Neuronal stem cell (in vitro differentiated cells): ENCODE measurements around the gene MIP. TPM values are rescaled to one million over a fixed set of nuclear protein-coding genes. Genes with fewer than 3 reads are reported as not detected.
"Not testable (repeated sequence)": the region's sequence is repeated elsewhere in the genome, so short reads cannot be mapped to it uniquely, and the experiment has no call there.

ENCODE experiments used
- DNase-seq: peaks from one replicate; pipeline ENCODE4 v3.0.0-alpha.2; 2013; ENCODE audit warnings: low spot score
- H2AFZ ChIP-seq: one replicate; pipeline ENCODE4 v1.6.1; 2013; ENCODE audit warnings: mild to moderate bottlenecking, low read length, inconsistent platforms
- H2AK5ac ChIP-seq: 2 replicates; pipeline ENCODE4 v1.6.1; 2013; ENCODE audit warnings: low read depth, mild to moderate bottlenecking, inconsistent platforms, low read length, moderate library complexity, mixed read lengths
- H2BK120ac ChIP-seq: 2 replicates; pipeline ENCODE4 v1.6.1; 2013; ENCODE audit warnings: low read depth, mild to moderate bottlenecking, inconsistent platforms, low read length, moderate library complexity, mixed read lengths
- H2BK12ac ChIP-seq: one replicate; pipeline ENCODE4 v1.6.1; 2013; ENCODE audit warnings: low read length, inconsistent platforms
- H2BK15ac ChIP-seq: 2 replicates; pipeline ENCODE4 v1.6.1; 2013; ENCODE audit warnings: mild to moderate bottlenecking, low read length, inconsistent platforms, mixed read lengths
- H2BK5ac ChIP-seq: one replicate; pipeline ENCODE4 v1.6.1; 2013; ENCODE audit warnings: inconsistent platforms, mild to moderate bottlenecking, low read length, moderate library complexity
- H3K14ac ChIP-seq: one replicate; pipeline ENCODE4 v1.6.1; 2013; ENCODE audit warnings: low read length, inconsistent platforms
- H3K18ac ChIP-seq: 2 replicates; pipeline ENCODE4 v1.6.1; 2013; ENCODE audit warnings: low read length, inconsistent platforms
- H3K23ac ChIP-seq: 2 replicates; pipeline ENCODE4 v1.6.1; 2013; ENCODE audit warnings: low read depth, mild to moderate bottlenecking, mixed read lengths, low read length, inconsistent platforms; ENCODE audit not compliant: poor library complexity
- H3K27ac ChIP-seq: replicated peaks from 3 replicates; pipeline ENCODE4 v1.5.1; 2013; ENCODE audit warnings: low read length, inconsistent platforms
- H3K27me3 ChIP-seq, 3 experiments: 2 replicates each; pipeline ENCODE4 v1.6.1; 2013; ENCODE audit warnings: low read length in 3 of 3, mild to moderate bottlenecking in 2 of 3, inconsistent platforms in 1 of 3, low read depth in 1 of 3, mixed read lengths in 1 of 3, moderate library complexity in 1 of 3; ENCODE audit not compliant: control insufficient read depth in 3 of 3, insufficient read depth in 3 of 3
- H3K36me3 ChIP-seq, 2 donors: replicated peaks in 1 of 2; 2 replicates each; pipeline ENCODE4 v1.6.1; 2013; ENCODE audit warnings: low read length in 2 of 2; ENCODE audit not compliant: control insufficient read depth in 2 of 2, insufficient read depth in 2 of 2
- H3K4ac ChIP-seq: 2 replicates; pipeline ENCODE4 v1.6.1; 2013; ENCODE audit warnings: inconsistent platforms, mild to moderate bottlenecking, low read length, moderate library complexity
- H3K4me1 ChIP-seq, 2 donors: 1 replicate in 1 of 2; 2 replicates in 1 of 2; pipeline ENCODE4 v1.6.1; 2013; ENCODE audit warnings: low read length in 2 of 2, low read depth in 1 of 2; ENCODE audit not compliant: control insufficient read depth in 2 of 2, insufficient read depth in 1 of 2
- H3K4me2 ChIP-seq: one replicate; pipeline ENCODE4 v1.6.1; 2013; ENCODE audit warnings: mild to moderate bottlenecking, low read length, inconsistent platforms; ENCODE audit not compliant: insufficient read depth, poor library complexity, severe bottlenecking
- H3K4me3 ChIP-seq, 2 donors: 2 replicates each; pipeline ENCODE4 v1.5.1; 2013; ENCODE audit warnings: low read length in 2 of 2, mild to moderate bottlenecking in 2 of 2, inconsistent platforms in 1 of 2, moderate library complexity in 1 of 2
- H3K79me1 ChIP-seq: one replicate; pipeline ENCODE4 v1.6.1; 2013; ENCODE audit warnings: low read depth, mild to moderate bottlenecking, inconsistent platforms, low read length, moderate library complexity
- H3K9ac ChIP-seq: one replicate; pipeline ENCODE4 v1.6.1; 2013; ENCODE audit warnings: mild to moderate bottlenecking, low read depth, low read length, inconsistent platforms; ENCODE audit not compliant: poor library complexity
- H3K9me3 ChIP-seq, 2 donors: replicated peaks in 1 of 2; 2 replicates each; pipeline versions ENCODE3 to v1.6.1; 2013; ENCODE audit warnings: low read length in 2 of 2, mild to moderate bottlenecking in 2 of 2, inconsistent platforms in 1 of 2, low read depth in 1 of 2, mixed read lengths in 1 of 2, moderate library complexity in 1 of 2; ENCODE audit not compliant: control insufficient read depth in 2 of 2, insufficient read depth in 1 of 2
- H4K8ac ChIP-seq: one replicate; pipeline ENCODE4 v1.6.1; 2013; ENCODE audit warnings: low read depth, mild to moderate bottlenecking, inconsistent platforms, low read length, moderate library complexity
- H4K91ac ChIP-seq: one replicate; pipeline ENCODE4 v1.6.1; 2013; ENCODE audit warnings: low read length, low read depth, mild to moderate bottlenecking, inconsistent platforms; ENCODE audit not compliant: poor library complexity
- WGBS, 2 donors: extraction: QIAGEN DNeasy Blood & Tissue Kit; methylation state at CpG; one replicate each; pipeline ENCODE4 v1.1.7; 2013; ENCODE audit warnings: missing lambda C conversion rate in 2 of 2, mixed read lengths in 1 of 2; ENCODE audit not compliant: insufficient read length in 2 of 2, insufficient replicate concordance in 1 of 2; ENCODE audit errors: extremely low coverage in 2 of 2; 5-methylcytosine and 5-hydroxymethylcytosine counted together
- polyA plus RNA-seq, 2 experiments: library from polyadenylated mRNA; stranded (reverse); fragments of 200-250 nt; gene quantifications; one replicate each; pipeline ENCODE4 v1.2.3, GENCODE V29; 2013

The MIP gene
- 0.08 TPM for polyA plus RNA-seq (2013, experiment 1 of 2)
- 0.06 TPM for polyA plus RNA-seq (2013, experiment 2 of 2)

GRCh38 chr12:56454557-56454956 is at the start of gene MIP:
Gene MIP, minus strand, starts transcription at chr12:56454657. Its CDS starts 44 bp downstream, at chr12:56454613.
- peaks cover 0 to 4% (median 0%) of the 10 kb centered on the region in 3 experiments for H3K27me3 ChIP-seq
- H4K91ac ChIP-seq: peak within 1 kb of the TSS; percentile 34
- H3K79me1 ChIP-seq: no peaks in the 10 kb centered on the region
- H3K18ac ChIP-seq: peak within 1 kb of the TSS; percentile 35
- H4K8ac ChIP-seq: no peak within 1 kb of the TSS
- no peak within 1 kb of the TSS for H3K27ac ChIP-seq
- H3K14ac ChIP-seq: peak within 1 kb of the TSS; percentile 26
- no peaks in the 10 kb centered on the region for H3K36me3 ChIP-seq
- H3K4me2 ChIP-seq: no peak within 1 kb of the TSS
- H2BK15ac ChIP-seq: peak within 1 kb of the TSS; percentile 40
- peak within 1 kb of the TSS; percentile 10 for H2AK5ac ChIP-seq
- DNase-seq: no peak
- H2BK12ac ChIP-seq: peak within 1 kb of the TSS; percentile 36
- H2BK5ac ChIP-seq: peak within 1 kb of the TSS; percentile 59
- no peak within 1 kb of the TSS for H3K4me3 ChIP-seq
- no CpG with 5 or more reads among the region's 5 CpGs for WGBS, 2 donors
- no peak within 1 kb of the TSS for H3K4ac ChIP-seq
- no peak within 1 kb of the TSS for H3K23ac ChIP-seq
- H3K9me3 ChIP-seq: no peaks in the 10 kb centered on the region
- H3K4me1 ChIP-seq: peaks cover 0 to 18% of the 10 kb centered on the region in 2 donors
- H2AFZ ChIP-seq: peak within 1 kb of the TSS; percentile 36
- H3K9ac ChIP-seq: no peak within 1 kb of the TSS
- peak within 1 kb of the TSS; percentile 24 for H2BK120ac ChIP-seq

GRCh38 chr12:56499879-56500278 is 45.4 kb upstream of the MIP start:
- not testable (repeated sequence) for DNase-seq
- no CpG with 5 or more reads among the region's 13 CpGs for WGBS, 2 donors

GRCh38 chr12:56499452-56499851 is 45.0 kb upstream of the MIP start:
- not testable (repeated sequence) for H2BK15ac ChIP-seq, H4K8ac ChIP-seq, H3K18ac ChIP-seq, H2BK120ac ChIP-seq, H3K27ac ChIP-seq, H3K14ac ChIP-seq, H2BK5ac ChIP-seq, H3K4me2 ChIP-seq, H3K27me3 ChIP-seq, DNase-seq, H3K9ac ChIP-seq, H2BK12ac ChIP-seq, H4K91ac ChIP-seq, H2AFZ ChIP-seq, H3K23ac ChIP-seq, H3K4ac ChIP-seq, H3K79me1 ChIP-seq, H3K4me1 ChIP-seq, H2AK5ac ChIP-seq, H3K4me3 ChIP-seq, H3K36me3 ChIP-seq
- peaks cover 0 to 12% of the 10 kb centered on the region in 2 donors for H3K9me3 ChIP-seq
- WGBS, 2 donors: no CpG with 5 or more reads among the region's 9 CpGs

More at GRCh38 chr12:56499879-56500278, 45.4 kb upstream of the MIP start:
- H2BK15ac ChIP-seq, H3K18ac ChIP-seq, H3K14ac ChIP-seq, H3K4me3 ChIP-seq, H3K4me1 ChIP-seq, H3K79me1 ChIP-seq, H3K4me2 ChIP-seq, H3K27ac ChIP-seq, H3K23ac ChIP-seq, H2BK120ac ChIP-seq, H3K4ac ChIP-seq, H2BK5ac ChIP-seq, H4K91ac ChIP-seq, H2AFZ ChIP-seq, H3K36me3 ChIP-seq, H3K27me3 ChIP-seq, H2BK12ac ChIP-seq, H3K9ac ChIP-seq, H2AK5ac ChIP-seq, H4K8ac ChIP-seq: not testable (repeated sequence)
- H3K9me3 ChIP-seq: peaks cover 0 to 12% of the 10 kb centered on the region in 2 donors

GRCh38 chr12:56498126-56498902 is 43.9 kb upstream of the MIP start:
- H2AK5ac ChIP-seq, H3K4me3 ChIP-seq, H3K79me1 ChIP-seq, H3K14ac ChIP-seq, H3K18ac ChIP-seq, H3K4ac ChIP-seq, H2BK15ac ChIP-seq, H3K4me1 ChIP-seq, H3K36me3 ChIP-seq, H3K27ac ChIP-seq, H2AFZ ChIP-seq, H2BK120ac ChIP-seq, H3K9ac ChIP-seq, H4K8ac ChIP-seq, H3K4me2 ChIP-seq, H2BK12ac ChIP-seq, H3K27me3 ChIP-seq, H3K23ac ChIP-seq, H2BK5ac ChIP-seq, H4K91ac ChIP-seq: not testable (repeated sequence)
- peaks cover 0 to 12% of the 10 kb centered on the region in 2 donors for H3K9me3 ChIP-seq
- DNase-seq: peak; percentile 57
- WGBS, 2 donors: no CpG with 5 or more reads among the region's 14 CpGs
